A673 (cell line): ENCODE results near the gene RSPH1. TPM values are rescaled to one million over a fixed set of nuclear protein-coding genes. Genes with fewer than 3 reads are reported as not detected.

Experiments
- BruUV-seq: library from RNA; stranded (reverse); fragments of 400-500 nt; replicated peaks from 2 replicates; lab custom pipeline; 2021; lab: Mats Ljungman, UMichigan
- CTCF ChIA-PET: fragments of 300-600 bp; sonication (Branson Sonifier 250); formaldehyde crosslinking; loops from one replicate; lab custom pipeline; 2022; ENCODE audit warnings: antibody characterized with exemption; lab: Charles Lee
- POLR2A ChIA-PET: fragments of 300-600 bp; sonication (Branson Sonifier 250); formaldehyde crosslinking; loops from one replicate; lab custom pipeline; 2022; ENCODE audit warnings: antibody characterized with exemption; ENCODE audit not compliant: low non-redundant PET; lab: Charles Lee
- DNase-seq: peaks from one replicate; pipeline ENCODE4 v3.0.0-alpha.2; 2015; ENCODE audit warnings: low spot score
- H3K27ac ChIP-seq: fragments of 200-600 bp; sonication (generic); 2 replicates; pipeline ENCODE4 v1.5.1; 2016; ENCODE audit warnings: mixed run types, low read depth, mild to moderate bottlenecking, mixed read lengths, antibody characterized with exemption, low read length; ENCODE audit not compliant: poor library complexity, severe bottlenecking
- H3K27me3 ChIP-seq: fragments of 200-600 bp; sonication (generic); replicated peaks from 2 replicates; pipeline ENCODE4 v1.6.1; 2017; ENCODE audit warnings: mixed run types, low read depth, mild to moderate bottlenecking, mixed read lengths, antibody characterized with exemption, low read length; ENCODE audit not compliant: insufficient read depth, poor library complexity
- H3K36me3 ChIP-seq: fragments of 200-600 bp; sonication (generic); 2 replicates; pipeline ENCODE4 v1.6.1; 2016; ENCODE audit warnings: mixed run types, mild to moderate bottlenecking, mixed read lengths, antibody characterized with exemption, low read length; ENCODE audit not compliant: insufficient read depth, poor library complexity, severe bottlenecking
- H3K4me1 ChIP-seq: fragments of 200-600 bp; sonication (generic); 2 replicates; pipeline ENCODE4 v1.6.1; 2017; ENCODE audit warnings: mixed run types, mild to moderate bottlenecking, mixed read lengths, antibody characterized with exemption, low read length; ENCODE audit not compliant: insufficient read depth, poor library complexity, severe bottlenecking
- H3K4me3 ChIP-seq: fragments of 200-600 bp; sonication (generic); 2 replicates; pipeline ENCODE4 v1.5.1; 2016; ENCODE audit warnings: low read depth, mixed run types, mild to moderate bottlenecking, mixed read lengths, low read length; ENCODE audit not compliant: poor library complexity, severe bottlenecking
- H3K9me3 ChIP-seq: fragments of 200-600 bp; sonication (generic); 2 replicates; pipeline ENCODE4 v1.6.1; 2016; ENCODE audit warnings: mixed run types, low read depth, mild to moderate bottlenecking, mixed read lengths, antibody characterized with exemption, low read length; ENCODE audit not compliant: poor library complexity, severe bottlenecking
- EZH2 ChIP-seq: fragments of 200-600 bp; sonication (generic); IDR thresholded peaks from 2 replicates; pipeline ENCODE4 v1.6.1; 2017; ENCODE audit warnings: borderline replicate concordance, low read depth, mild to moderate bottlenecking, mixed read lengths, antibody characterized with exemption, low read length; ENCODE audit not compliant: poor library complexity, severe bottlenecking
- intact Hi-C: fragments of 100-400 bp; cut with micrococcal nuclease; formaldehyde crosslinking; loops from one replicate; pipeline ENCODE4 v1.10.0; 2022; ENCODE audit not compliant: unreplicated experiment
- total RNA-seq: library from RNA; stranded (reverse); gene quantifications from 2 replicates; pipeline ENCODE4 v1.2.3, GENCODE V29; 2021
- TF ChIP-seq, protein P1 (sequence below): fragments of 300-800, 200-600 bp; sonication (generic); conservative IDR thresholded peaks from 2 replicates; pipeline ENCODE4 v1.5.1; 2017; ENCODE audit warnings: low read depth, mild to moderate bottlenecking, antibody characterized with exemption, low read length, moderate library complexity, mixed read lengths

RSPH1 gene
- total RNA-seq, 1 experiment from 2014 or later, result 0.45 TPM

DNA sequence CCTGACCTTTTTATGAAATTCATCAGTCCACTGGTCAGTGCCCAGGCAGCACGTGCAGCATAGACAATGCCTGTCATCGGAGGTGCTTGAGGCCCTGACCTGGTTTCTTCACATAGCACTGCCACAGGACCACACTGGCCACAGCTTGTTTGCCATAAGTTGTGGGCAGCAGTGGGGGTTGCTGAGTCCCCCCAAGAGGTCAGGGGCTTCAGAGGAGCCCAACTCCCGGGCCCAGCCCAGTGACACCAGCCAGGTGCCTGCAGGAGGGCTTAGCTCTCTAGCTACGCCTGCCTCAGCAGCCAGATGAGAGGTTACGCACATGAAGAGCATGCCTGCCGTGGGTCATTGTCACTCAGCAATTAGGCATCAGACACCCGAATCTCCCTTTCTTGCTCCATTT is 50.7 kb downstream of the RSPH1 start:
- BruUV-seq, result no TSS peak
- ChIA-PET CTCF (no interaction called here), POLR2A (no interaction called here)
- no peak for DNase-seq
- H3K27me3 ChIP-seq, result no peaks in the 10 kb centered on the region
- TF ChIP-seq EZH2, result no peak
- TF ChIP-seq, protein P1, sequence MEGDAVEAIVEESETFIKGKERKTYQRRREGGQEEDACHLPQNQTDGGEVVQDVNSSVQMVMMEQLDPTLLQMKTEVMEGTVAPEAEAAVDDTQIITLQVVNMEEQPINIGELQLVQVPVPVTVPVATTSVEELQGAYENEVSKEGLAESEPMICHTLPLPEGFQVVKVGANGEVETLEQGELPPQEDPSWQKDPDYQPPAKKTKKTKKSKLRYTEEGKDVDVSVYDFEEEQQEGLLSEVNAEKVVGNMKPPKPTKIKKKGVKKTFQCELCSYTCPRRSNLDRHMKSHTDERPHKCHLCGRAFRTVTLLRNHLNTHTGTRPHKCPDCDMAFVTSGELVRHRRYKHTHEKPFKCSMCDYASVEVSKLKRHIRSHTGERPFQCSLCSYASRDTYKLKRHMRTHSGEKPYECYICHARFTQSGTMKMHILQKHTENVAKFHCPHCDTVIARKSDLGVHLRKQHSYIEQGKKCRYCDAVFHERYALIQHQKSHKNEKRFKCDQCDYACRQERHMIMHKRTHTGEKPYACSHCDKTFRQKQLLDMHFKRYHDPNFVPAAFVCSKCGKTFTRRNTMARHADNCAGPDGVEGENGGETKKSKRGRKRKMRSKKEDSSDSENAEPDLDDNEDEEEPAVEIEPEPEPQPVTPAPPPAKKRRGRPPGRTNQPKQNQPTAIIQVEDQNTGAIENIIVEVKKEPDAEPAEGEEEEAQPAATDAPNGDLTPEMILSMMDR, result no peak
- H3K4me1 ChIP-seq, result peaks cover 6% of the 10 kb centered on the region
- H3K9me3 ChIP-seq, result no peaks in the 10 kb centered on the region
- no peaks in the 10 kb centered on the region for H3K36me3 ChIP-seq
- no peak overlapping the region for H3K4me3 ChIP-seq
- intact Hi-C loops, result loop anchor here (5.0 kb wide), 1 partner anchor 298 kb away; no protein-coding TSS in a partner anchor
- no peak overlapping the region for H3K27ac ChIP-seq

DNA sequence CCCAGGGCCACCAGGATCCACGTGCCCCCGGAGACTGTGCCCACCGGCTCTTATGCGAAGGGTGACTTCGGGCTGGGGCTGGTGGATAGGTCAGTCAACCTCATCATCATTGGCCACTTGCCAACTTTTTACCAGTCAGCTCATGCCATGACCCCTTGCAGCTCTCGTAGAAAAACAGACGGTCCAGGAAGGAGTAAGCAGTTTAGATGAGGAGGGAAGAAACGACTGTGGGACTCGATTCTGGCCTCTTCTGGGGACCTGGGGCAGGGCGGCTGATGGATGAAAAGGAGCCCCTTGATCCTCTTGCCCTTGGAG is 51.3 kb downstream of the RSPH1 start:
- H3K4me1 ChIP-seq, result peaks cover 4% of the 10 kb centered on the region
- H3K27ac ChIP-seq, result no peak overlapping the region
- no TSS peak for BruUV-seq
- no peak for DNase-seq
- H3K36me3 ChIP-seq, result no peaks in the 10 kb centered on the region
- no peaks in the 10 kb centered on the region for H3K9me3 ChIP-seq
- no peaks in the 10 kb centered on the region for H3K27me3 ChIP-seq
- intact Hi-C loops, result loop anchor here (5.0 kb wide), 1 partner anchor 297 kb away; no protein-coding TSS in a partner anchor
- ChIA-PET CTCF (no interaction called here), POLR2A (no interaction called here)
- no peak overlapping the region for H3K4me3 ChIP-seq
- TF ChIP-seq, protein P1, result no peak
- no peak for TF ChIP-seq EZH2

DNA sequence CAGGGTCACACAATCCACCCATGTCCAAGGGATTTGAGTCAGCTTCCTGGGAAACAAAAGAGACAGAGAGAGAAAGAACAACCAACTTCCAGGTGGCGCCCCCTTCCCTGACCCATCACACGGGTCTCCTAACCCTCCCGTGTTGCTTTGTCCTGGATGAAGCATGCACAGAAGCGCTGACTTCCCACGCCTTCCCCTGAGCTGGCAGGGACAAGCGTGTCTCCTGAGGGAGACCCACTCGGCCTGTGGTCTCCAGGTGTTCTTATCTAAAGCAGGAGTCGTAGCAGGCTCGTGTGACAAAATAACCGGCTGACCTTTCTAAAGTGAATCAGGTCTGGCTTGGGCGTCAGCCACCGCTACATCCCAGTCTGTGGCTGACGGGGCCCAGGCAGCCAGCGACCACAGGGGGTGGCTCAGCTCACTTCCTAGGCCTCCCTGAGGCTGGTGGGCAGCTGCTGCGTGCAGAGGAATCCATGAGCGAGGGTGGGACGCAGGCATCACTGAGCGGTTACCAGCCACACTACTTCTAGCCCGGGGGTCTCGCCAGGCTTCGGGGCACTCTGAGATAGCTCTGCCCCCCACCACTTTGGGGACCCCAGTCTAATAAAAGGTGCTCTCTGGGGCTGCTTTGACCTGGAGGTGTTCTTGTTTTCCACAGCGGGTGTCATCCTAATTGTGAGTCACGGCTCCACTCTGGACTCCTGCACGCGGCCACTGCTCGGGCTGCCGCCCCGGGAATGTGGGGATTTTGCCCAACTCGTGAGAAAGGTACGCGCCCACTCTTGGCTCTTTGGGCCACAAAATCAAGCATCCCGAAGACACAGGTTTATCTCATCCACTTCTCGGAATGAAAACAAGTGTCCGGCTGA is 51.9 kb downstream of the RSPH1 start:
- no peak for DNase-seq
- ChIA-PET POLR2A (no interaction called here), CTCF (no interaction called here)

More for the DNA sequence above, 51.9 kb downstream of the RSPH1 start:
- no peaks in the 10 kb centered on the region for H3K9me3 ChIP-seq
- no peaks in the 10 kb centered on the region for H3K27me3 ChIP-seq
- no peak for TF ChIP-seq EZH2
- TF ChIP-seq, protein P1, result no peak
- no peak overlapping the region for H3K4me3 ChIP-seq
- H3K4me1 ChIP-seq, result no peaks in the 10 kb centered on the region
- no peaks in the 10 kb centered on the region for H3K36me3 ChIP-seq
- no TSS peak for BruUV-seq
- intact Hi-C loops, result no loop called here
- no peak overlapping the region for H3K27ac ChIP-seq
